ENCODE measurements around the gene OCRL.

OCRL gene

GRCh38 chrX:129590596-129590995, 50.5 kb downstream of the OCRL start:
- DNase-seq, result no peak

GRCh38 chrX:129593137-129593536, 53.1 kb downstream of the OCRL start:
- no peak for DNase-seq

DNA sequence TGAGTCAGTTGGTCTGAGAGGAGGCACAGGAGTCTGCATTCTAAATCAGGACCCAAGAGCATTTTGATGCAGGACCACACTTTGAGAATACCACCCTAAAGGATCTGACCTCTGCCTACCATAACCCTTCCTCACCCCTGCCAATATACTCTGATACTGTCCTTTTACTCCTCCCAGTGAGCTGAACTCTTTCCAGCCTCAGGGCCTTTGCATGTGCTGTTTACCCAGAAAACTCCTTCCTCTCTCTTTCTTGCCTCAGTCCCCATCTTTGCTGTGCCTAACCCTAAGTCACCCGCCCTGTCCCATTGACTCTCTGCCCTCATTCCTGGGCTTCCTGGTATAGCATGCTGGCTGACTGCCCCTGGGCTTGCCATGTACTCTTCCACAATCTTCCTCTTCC, 54.7 kb downstream of the OCRL start:
- DNase-seq, result no peak

DNA sequence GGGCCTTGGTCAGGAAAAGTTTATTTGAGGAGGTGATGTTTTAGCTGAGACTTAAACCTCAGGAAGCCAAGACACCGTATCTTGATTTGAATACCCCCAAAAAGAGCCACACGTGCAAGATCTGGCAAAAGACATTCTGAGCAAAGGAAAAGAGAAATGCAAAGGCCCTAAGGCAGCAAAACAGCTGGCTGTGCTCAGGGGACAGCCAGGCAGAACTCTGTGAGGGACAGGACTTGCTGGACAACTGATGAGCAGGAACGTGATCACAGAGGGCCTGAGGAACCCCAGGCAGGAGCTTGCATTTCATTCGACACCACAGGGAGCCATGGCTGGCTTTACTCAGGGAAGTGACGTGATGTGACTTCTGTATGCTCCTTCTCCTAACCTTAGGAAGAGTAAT, 56.0 kb downstream of the OCRL start:
- DNase-seq, result no peak

DNA sequence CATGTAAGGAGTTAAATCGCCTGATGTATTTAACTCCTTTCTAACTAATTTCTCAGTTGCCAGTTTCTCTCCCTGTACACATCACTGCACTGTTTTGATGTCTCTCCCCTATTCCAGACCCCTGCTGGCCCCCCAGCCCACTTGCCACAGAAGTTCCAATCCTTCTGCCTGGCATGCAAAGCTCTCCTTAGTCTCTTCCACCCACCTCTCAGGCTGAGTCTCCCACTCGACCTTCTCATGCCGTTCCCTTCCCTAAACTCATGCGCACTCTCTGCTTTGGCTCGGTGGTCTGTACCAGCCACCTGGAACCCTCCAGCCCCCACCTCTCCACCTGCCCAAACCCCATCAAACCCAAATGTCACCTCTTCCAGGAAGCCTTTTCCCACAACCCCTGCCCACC, 57.8 kb downstream of the OCRL start:
- no peak for DNase-seq

DNA sequence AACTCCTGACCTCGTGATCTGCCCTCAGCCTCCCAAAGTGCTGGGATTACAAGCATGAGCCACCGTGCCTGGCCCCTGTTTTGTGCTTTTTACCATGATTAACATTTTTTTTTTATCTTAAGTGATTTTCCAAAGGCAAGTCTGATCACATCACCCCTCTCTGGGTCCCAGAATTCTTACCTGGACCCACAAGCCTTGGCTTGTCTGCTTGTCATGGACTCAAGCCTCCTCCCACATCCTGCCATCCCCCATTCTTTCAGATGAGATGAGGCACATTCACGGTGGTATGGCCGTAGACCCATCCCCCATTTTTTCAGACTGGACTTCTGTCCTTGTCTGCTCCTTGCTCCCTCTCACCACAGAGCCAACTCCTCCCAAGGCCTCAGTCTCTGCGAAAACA, 59.4 kb downstream of the OCRL start:
- DNase-seq, result no peak

GRCh38 chrX:129599996-129600395, 59.9 kb downstream of the OCRL start:
- no peak for DNase-seq

- peak; percentile 41 for DNase-seq
These were observed 60.9 kb downstream of the OCRL start for GRCh38 chrX:129600981-129601424.

GRCh38 chrX:129606918-129607317, 66.9 kb downstream of the OCRL start:
- peak; percentile 37 for DNase-seq

DNA sequence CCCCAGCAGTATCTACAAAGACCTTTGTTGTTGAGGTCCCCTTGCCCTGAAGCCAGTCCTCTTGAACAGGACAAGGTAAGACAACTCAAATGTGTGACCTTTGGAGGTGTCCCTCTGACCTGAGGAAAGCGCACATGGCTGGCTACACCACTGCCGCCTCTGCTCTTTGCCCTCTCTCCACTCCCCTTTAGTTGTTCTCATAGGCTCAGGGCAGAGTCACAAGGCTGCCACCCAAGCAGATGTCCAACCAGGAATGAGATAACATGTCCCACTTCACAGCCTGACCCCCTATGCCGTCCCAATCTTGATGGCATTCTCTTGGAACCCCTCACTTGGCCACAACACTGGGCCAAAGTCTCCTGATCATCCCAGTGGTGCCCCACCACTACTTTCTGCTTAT, 68.4 kb downstream of the OCRL start:
- no peak for DNase-seq

GRCh38 chrX:129609395-129609794, 69.3 kb downstream of the OCRL start:
- no peak for DNase-seq

- no peak for DNase-seq
These were observed 72.3 kb downstream of the OCRL start for GRCh38 chrX:129612396-129612795.

- DNase-seq, result no peak
These were observed 73.5 kb downstream of the OCRL start for GRCh38 chrX:129613596-129613995.

DNA sequence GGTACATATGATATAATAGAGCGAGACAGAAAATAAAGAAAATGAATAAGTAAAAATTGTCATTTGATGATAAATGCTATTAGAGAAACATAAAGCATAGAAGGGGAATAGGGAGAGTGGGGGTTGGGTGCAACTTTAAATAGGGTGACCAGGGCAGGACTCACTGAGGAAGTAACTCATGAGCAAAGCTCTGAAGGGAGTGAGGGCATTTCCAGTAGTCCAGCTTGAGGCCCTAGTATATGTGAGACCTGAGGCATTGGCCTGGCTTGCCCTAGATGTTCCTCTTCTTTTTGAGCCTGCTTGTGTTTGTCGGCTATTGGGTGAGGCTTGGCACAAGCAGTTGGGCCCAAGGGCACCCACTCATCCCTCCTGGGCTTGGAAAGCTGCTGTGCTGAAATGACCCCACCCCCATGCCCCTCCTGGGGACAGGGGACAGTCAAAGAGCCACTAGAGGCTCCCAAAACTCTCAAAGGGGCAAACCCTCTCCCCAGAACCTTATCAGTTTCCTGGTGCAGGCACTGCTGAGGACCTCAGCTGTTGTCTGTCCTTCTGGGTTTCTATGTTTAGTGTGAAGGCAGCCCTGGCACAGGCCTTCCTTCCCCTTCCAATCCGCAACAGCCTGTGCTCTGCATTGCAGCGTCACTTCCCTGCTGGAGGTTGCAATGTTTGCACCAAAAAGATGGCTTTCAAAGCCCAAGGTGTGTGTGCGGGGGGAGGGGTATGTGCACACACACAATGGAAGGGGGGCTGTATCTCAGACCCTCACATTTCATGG, 74.6 kb downstream of the OCRL start:
- DNase-seq, result no peak

DNA sequence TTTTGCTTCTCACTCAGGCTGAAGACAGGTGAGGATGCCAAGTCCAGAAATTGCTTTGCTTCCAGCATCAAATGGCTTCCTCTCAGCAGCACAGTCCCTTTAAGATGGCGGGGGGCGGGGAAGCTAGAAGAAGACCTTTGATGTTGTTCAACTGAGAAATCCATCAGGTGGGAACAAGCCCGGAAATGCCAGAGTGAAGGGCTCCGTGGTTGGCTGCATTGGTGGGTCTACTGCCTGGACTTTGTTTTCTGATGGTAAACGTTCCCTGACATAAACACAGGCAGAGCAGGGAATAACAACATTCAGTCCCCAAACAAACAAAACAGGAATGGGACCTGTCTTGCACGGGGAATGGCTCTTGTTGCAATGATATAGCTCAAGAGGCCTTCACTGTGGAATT, 77.4 kb downstream of the OCRL start:
- no peak for DNase-seq

DNA sequence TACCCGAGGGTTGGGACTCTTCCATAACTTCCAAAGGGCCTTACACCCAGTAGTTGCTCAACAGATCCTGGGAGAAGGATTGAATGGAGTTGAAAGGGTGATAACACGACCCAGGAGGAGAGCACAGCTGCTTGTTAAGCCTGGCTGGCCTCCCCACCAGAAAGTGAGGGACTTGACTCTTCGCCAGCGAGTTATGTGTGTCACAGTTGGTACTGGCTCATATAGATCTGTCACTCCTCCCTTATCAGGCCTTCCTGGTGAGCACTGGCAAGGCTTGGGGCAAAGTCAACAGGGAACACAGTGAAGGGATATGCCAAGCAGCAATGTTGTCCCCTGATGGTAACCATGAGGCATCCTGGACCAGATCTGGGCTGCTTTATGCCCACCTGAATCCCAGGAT, 78.9 kb downstream of the OCRL start:
- DNase-seq, result no peak

- DNase-seq, result no peak
These were observed 82.8 kb downstream of the OCRL start for GRCh38 chrX:129622757-129623301.

GRCh38 chrX:129626026-129626425, 86.0 kb downstream of the OCRL start:
- no peak for DNase-seq

DNA sequence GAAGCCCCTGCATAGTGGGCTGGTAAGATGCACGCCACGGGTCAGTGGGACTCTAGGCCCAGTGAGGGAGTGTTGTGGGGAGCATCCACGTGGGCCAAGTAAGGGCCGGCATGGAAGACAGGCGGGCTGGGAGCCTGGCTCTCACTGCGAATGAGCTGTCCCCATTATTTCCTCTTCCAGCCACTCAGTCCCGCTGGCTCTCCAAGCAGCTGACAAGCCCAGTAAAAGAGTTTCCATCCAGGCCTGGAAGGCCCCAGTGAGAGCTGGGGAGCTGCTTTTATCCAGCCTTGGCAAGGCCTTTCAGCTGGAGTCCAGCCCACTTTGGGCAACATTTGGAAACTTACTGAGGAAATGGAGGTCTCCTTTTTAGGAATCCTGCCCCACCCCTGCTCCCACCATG, 89.8 kb downstream of the OCRL start:
- no peak for DNase-seq

GRCh38 chrX:129631849-129632248, 91.8 kb downstream of the OCRL start:
- no peak for DNase-seq

DNA sequence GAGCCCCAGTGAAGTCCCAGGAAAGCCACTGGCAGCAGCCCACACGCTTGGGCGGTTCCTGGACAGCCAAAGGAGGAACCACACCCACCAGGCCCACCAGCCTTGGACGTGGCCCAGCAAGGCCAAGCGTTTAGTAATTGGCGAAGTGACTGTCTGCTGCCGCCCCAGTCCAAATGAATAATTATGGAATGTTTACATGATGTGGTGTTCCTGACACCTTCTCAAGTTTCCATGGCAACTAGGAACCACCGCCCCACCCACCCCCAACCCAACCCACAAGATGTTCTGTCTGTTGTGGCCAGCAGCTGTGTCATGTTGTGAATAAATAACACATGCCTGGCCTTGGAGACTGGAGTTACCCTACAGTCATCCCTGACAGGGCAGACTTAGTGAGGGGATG, 92.4 kb downstream of the OCRL start:
- no peak for DNase-seq

DNA sequence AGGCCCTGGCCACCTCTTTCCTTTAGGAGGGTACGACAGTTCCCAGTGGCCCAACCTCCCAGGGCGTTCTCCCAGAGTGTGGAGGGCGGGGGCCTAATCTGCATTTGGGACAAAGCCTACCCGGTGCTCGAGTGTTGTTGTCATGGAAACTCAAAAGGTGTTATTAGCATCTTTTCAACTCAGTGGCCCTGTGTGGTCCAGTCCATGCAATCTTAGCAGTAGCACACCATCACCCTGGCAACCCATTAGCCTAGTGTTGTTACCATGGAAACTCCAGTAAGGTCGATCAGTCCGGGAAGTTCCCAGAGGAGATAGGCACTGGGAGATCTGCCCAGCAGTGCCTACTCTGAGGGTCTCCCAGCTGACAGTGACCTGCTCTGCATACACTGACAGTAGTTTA, 94.5 kb downstream of the OCRL start:
- DNase-seq, result peak; percentile 12

DNA sequence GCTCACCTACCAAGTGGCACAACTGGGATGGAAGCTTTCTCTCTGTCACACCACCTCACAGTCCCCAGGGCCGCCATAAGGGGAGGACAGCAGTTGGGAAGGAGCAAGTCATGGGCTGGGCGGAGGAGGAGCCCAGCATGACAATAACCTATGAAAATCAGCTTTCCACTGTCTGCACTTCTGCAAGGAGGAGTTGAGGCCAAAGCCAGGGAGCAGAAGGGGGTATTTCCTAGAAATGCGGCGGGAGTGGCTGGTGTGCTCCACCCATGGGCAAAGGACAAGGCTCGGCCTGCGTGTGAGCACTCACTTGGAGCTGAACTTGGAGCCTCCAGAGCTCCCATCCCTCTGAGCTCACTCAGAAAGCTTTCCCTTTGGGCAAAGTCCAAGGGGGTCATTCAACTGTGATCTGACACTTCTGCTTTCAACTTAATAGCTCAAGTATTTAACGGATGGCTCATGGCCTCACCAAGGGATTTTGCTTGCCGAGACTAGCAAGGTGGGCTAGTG, 96.2 kb downstream of the OCRL start:
- DNase-seq, result no peak

DNA sequence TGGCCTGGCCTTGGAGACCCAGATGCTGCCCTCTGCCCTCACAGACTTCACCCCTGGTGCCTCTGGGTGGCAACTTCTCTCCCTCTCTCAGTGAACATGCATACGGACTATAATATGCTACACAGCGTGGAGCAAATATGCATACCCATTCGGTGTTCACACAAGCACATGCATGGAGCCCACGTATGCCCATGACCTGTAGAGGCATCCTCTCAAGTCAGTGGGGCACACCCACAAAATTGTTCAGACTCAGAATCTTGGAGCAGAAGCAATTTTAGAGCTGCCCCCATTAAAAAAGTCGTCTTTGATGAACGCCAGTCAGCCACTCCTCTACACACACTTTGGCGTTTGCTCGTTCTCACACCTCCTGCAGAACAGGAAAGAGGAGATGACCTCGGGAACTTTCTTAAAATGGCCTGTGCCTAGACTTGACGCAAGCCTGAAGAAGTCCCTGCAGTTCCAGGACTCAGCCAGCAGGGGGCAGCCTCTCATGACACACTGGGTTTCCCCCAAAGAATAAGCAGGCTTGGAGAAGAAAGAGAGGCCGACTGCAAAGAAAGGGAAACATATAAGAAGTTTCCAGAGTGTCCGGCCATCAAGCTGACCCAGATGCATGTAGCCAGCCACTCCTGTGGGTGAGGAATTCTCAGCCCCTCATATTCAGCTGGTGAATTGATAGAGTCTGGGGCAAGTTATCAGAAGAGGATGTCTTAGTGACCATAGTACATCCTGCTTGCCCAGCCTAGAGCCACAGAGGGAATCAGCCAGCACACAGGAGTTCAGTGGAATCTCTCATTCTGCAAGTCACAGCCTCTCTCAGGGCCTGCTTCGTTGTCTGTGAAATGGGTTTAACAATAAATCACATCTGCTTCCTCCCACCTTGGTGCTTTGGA, 97.4 kb downstream of the OCRL start:
- DNase-seq, result peak; percentile 51
